Measurements from ENCODE around the gene KLHL30. TPM values are rescaled to one million over a fixed set of nuclear protein-coding genes. Genes with fewer than 3 reads are reported as not detected.

Gene KLHL30
- total RNA-seq, 1 experiment from 2014 or later, result 0.61 TPM

- CTCF ChIA-PET, result no interaction called here
- ATAC-seq, result no peak
These were observed 16.8 kb upstream of the KLHL30 start for GRCh38 chr2:238121511-238122286.

More at GRCh38 chr2:238121511-238122286, 16.8 kb upstream of the KLHL30 start:
- BruUV-seq (replicated peaks), result no TSS peak
- Histone ChIP-seq H3K36me3 (ENCODE audit: control insufficient read depth in 1 of 2, insufficient read depth in 2 of 2, low read length in 2 of 2) (no peaks in the 10 kb centered on the region), H3K9me3 (ENCODE audit: control insufficient read depth in 1 of 2, insufficient read depth in 1 of 2, low read depth in 1 of 2, low read length in 2 of 2) (peaks cover 0 to 10% of the 10 kb centered on the region in 2 experiments; a peak in 1 of 4 replicates), H3K9ac (ENCODE audit: low read length) (no peak overlapping the region), H3K4me3 (replicated peaks in 1 of 2; ENCODE audit: low read depth in 1 of 2, low read length in 2 of 2) (no peak overlapping the region), H3K27ac (ENCODE audit: low read depth, low read length) (no peak overlapping the region), H3K79me2 (ENCODE audit: insufficient read depth, low read length) (no peaks in the 10 kb centered on the region), H3K4me2 (ENCODE audit: low read length) (no peak overlapping the region), H4K20me1 (ENCODE audit: insufficient read depth) (no peaks in the 10 kb centered on the region), H2AFZ (ENCODE audit: low read depth, low read length, poor library complexity, severe bottlenecking) (no peak overlapping the region), H3K9me2 (ENCODE audit: insufficient read depth) (no peaks in the 10 kb centered on the region), H3K27me3 (ENCODE audit: insufficient read depth, low read length) (no peaks in the 10 kb centered on the region; the same call in 1 of the 2 replicates), H3K4me1 (ENCODE audit: control insufficient read depth in 1 of 2, insufficient read depth in 2 of 2, low read length in 2 of 2) (peaks cover 0 to 3% of the 10 kb centered on the region in 2 experiments; a peak in 1 of 4 replicates)
- TF ChIP-seq POLR2AphosphoS5 (IDR thresholded peaks at IDR 0.05; ENCODE audit: low read depth, low read length) (no peak), FOSL1 (IDR thresholded peaks at IDR 0.05; ENCODE audit: low read depth) (no peak), CEBPB (IDR thresholded peaks at IDR 0.05; ENCODE audit: low read depth) (no peak), ZNF274 (IDR thresholded peaks at IDR 0.05; ENCODE audit: low read depth, low read length) (no peak), ZFX (IDR thresholded peaks at IDR 0.05) (no peak), CTCF (IDR thresholded peaks at IDR 0.05 in 2 of 3, conservative IDR thresholded peaks at IDR 0.05 in 1 of 3; ENCODE audit: borderline replicate concordance in 1 of 3, insufficient read depth in 1 of 3, low read depth in 2 of 3, low read length in 2 of 3) (no peak), SP1 (IDR thresholded peaks at IDR 0.05; ENCODE audit: low read depth) (no peak), CBX3 (IDR thresholded peaks at IDR 0.05; ENCODE audit: low read depth) (no peak), EGR1 (IDR thresholded peaks at IDR 0.05; ENCODE audit: low read depth) (no peak), YY1 (IDR thresholded peaks at IDR 0.05; ENCODE audit: extremely low read depth, insufficient replicate concordance, low read depth, low read length) (no peak), TCF7L2 (IDR thresholded peaks at IDR 0.05; ENCODE audit: borderline replicate concordance, extremely low read depth, insufficient read depth, insufficient read length) (no peak), RAD21 (IDR thresholded peaks at IDR 0.05; ENCODE audit: low read depth) (no peak)
- TF ChIP-seq, protein P1, sequence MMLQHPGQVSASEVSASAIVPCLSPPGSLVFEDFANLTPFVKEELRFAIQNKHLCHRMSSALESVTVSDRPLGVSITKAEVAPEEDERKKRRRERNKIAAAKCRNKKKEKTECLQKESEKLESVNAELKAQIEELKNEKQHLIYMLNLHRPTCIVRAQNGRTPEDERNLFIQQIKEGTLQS (IDR thresholded peaks at IDR 0.05), result no peak
- RAD21 ChIA-PET (ENCODE audit: low non-redundant PET in 1 of 2, low total read pairs in 2 of 2, uncharacterized antibody in 2 of 2, unreplicated experiment in 2 of 2), result no interaction called here
- POLR2A ChIA-PET, result no interaction called here
- intact Hi-C loops (cut with micrococcal nuclease), result no loop called here
- DNase-seq (ENCODE audit: low read depth, low spot score), result no peak
